Measurements from ENCODE around the gene LRP2.

- TF ChIP-seq CTCF (conservative IDR thresholded peaks at IDR 0.05 in 1 of 2, IDR thresholded peaks at IDR 0.05 in 1 of 2; ENCODE audit: low read depth in 1 of 2, low read length in 2 of 2): no peak
- TF ChIP-seq EZH2 (IDR thresholded peaks at IDR 0.05; ENCODE audit: low read length, missing control alignments): no peak
These were observed 201.3 kb downstream of the LRP2 start for GRCh38 chr2:169160926-169161481.
